ENCODE data around the gene TMEM94.

- TF ChIP-seq POLR2A (IDR thresholded peaks at IDR 0.05; ENCODE audit: low read depth, low read length) (no peak), POLR2AphosphoS5 (IDR thresholded peaks at IDR 0.05; ENCODE audit: low read depth, low read length) (no peak)
Measured at GRCh38 chr17:75460295-75460694, 3.9 kb downstream of the TMEM94 start.

Data from GM12891 (cell line).